SK-N-SH treated with all-trans-retinoic acid at 6 μM for 48 hours (cell line): ENCODE measurements around the gene CAMK2A.

Experiments used
- ATAC-seq: fragments of 200-7000 bp; cut with Tn5 transposase; 3 replicates; pipeline ENCODE4 v1.9.1; 2020; ENCODE audit warnings: mild to moderate bottlenecking, moderate library complexity
- ARNTL ChIP-seq: fragments of 450-650 bp; formaldehyde crosslinking; IDR thresholded peaks from 2 replicates; pipeline ENCODE4 v1.5.0; 2020; ENCODE audit warnings: low read depth, mild to moderate bottlenecking, moderate library complexity, borderline replicate concordance
- BACH2 ChIP-seq: fragments of 250-450 bp; sonication (Bioruptor Pico); IDR thresholded peaks from 2 replicates; pipeline ENCODE4 v1.9.0; 2021; ENCODE audit warnings: mild to moderate bottlenecking, borderline replicate concordance
- CSDC2 ChIP-seq: fragments of 250-450 bp; sonication (Bioruptor Pico); IDR thresholded peaks from 2 replicates; pipeline ENCODE4 v1.5.0; 2020; ENCODE audit warnings: mild to moderate bottlenecking, moderate library complexity
- ESRRG ChIP-seq: fragments of 250-450 bp; sonication (Bioruptor Pico); IDR thresholded peaks from 2 replicates; pipeline ENCODE4 v1.6.1; 2021; ENCODE audit warnings: mild to moderate bottlenecking
- GLIS3 ChIP-seq: fragments of 250-450 bp; sonication (Bioruptor Pico); IDR thresholded peaks from 2 replicates; pipeline ENCODE4 v1.5.0; 2020; ENCODE audit warnings: mild to moderate bottlenecking, moderate library complexity
- ISL1 ChIP-seq: fragments of 250-450 bp; sonication (Bioruptor Pico); IDR thresholded peaks from 2 replicates; pipeline ENCODE4 v2.1.2; 2022; ENCODE audit warnings: mild to moderate bottlenecking, moderate library complexity
- OSR1 ChIP-seq: fragments of 250-450 bp; sonication (Bioruptor Pico); IDR thresholded peaks from 2 replicates; pipeline ENCODE4 v1.8.0; 2022; ENCODE audit warnings: moderate library complexity, mild to moderate bottlenecking, inconsistent platforms
- POU6F1 ChIP-seq: fragments of 250-450 bp; sonication (Bioruptor Pico); IDR thresholded peaks from 2 replicates; pipeline ENCODE4 v1.8.0; 2021; ENCODE audit warnings: low read depth, mild to moderate bottlenecking, moderate library complexity, borderline replicate concordance
- PPARA ChIP-seq: fragments of 250-450 bp; sonication (Bioruptor Pico); IDR thresholded peaks from 2 replicates; pipeline ENCODE4 v1.5.0; 2020; ENCODE audit warnings: mild to moderate bottlenecking, borderline replicate concordance
- RARB ChIP-seq: fragments of 250-450 bp; sonication (Bioruptor Pico); IDR thresholded peaks from 2 replicates; pipeline ENCODE4 v1.8.0; 2021; ENCODE audit warnings: mild to moderate bottlenecking, moderate library complexity
- SNAI2 ChIP-seq: fragments of 250-450 bp; sonication (Bioruptor Pico); IDR thresholded peaks from 2 replicates; pipeline ENCODE4 v1.5.0; 2020; ENCODE audit warnings: mild to moderate bottlenecking, moderate library complexity
- TCF4 ChIP-seq: fragments of 250-450 bp; sonication (Bioruptor Pico); IDR thresholded peaks from 2 replicates; pipeline ENCODE4 v1.8.0; 2021; ENCODE audit warnings: mild to moderate bottlenecking, moderate library complexity, borderline replicate concordance
- TOX ChIP-seq: fragments of 250-450 bp; sonication (Bioruptor Pico); IDR thresholded peaks from 2 replicates; pipeline ENCODE4 v1.8.0; 2021; ENCODE audit warnings: mild to moderate bottlenecking, moderate library complexity, borderline replicate concordance
- TSHZ2 ChIP-seq: fragments of 250-450 bp; sonication (Bioruptor Pico); IDR thresholded peaks from 2 replicates; pipeline ENCODE4 v1.5.0; 2020; ENCODE audit warnings: mild to moderate bottlenecking, moderate library complexity
- ZC3H10 ChIP-seq: fragments of 250-450 bp; sonication (Bioruptor Pico); IDR thresholded peaks from 2 replicates; pipeline ENCODE4 v1.5.1; 2021; ENCODE audit warnings: mild to moderate bottlenecking, moderate library complexity
- ZFP30 ChIP-seq: fragments of 450-650 bp; formaldehyde crosslinking; IDR thresholded peaks from 2 replicates; pipeline ENCODE4 v1.5.0; 2022; ENCODE audit warnings: mild to moderate bottlenecking, moderate library complexity
- ZNF565 ChIP-seq: fragments of 450-650 bp; formaldehyde crosslinking; conservative IDR thresholded peaks from 2 replicates; pipeline ENCODE4 v1.5.0; 2020; ENCODE audit warnings: low read depth, mild to moderate bottlenecking, moderate library complexity
- ZNF70 ChIP-seq: fragments of 450-650 bp; formaldehyde crosslinking; IDR thresholded peaks from 2 replicates; pipeline ENCODE4 v1.5.0; 2020; ENCODE audit warnings: mild to moderate bottlenecking, moderate library complexity
- ZNF8 ChIP-seq: fragments of 450-650 bp; formaldehyde crosslinking; IDR thresholded peaks from 2 replicates; pipeline ENCODE4 v1.5.0; 2020; ENCODE audit warnings: mild to moderate bottlenecking, moderate library complexity

Gene CAMK2A

GRCh38 chr5:150211156-150212030 lies 78.2 kb downstream of the CAMK2A start:
- ATAC-seq, result no peak
- TF ChIP-seq OSR1 (CRISPR knock-in tag), result no peak
- no peak for TF ChIP-seq PPARA
- no peak for TF ChIP-seq BACH2 (CRISPR knock-in tag)
- TF ChIP-seq TSHZ2, result no peak
- TF ChIP-seq ZC3H10 (CRISPR knock-in tag), result no peak

GRCh38 chr5:150210644-150211043 lies 78.9 kb downstream of the CAMK2A start:
- no peak for TF ChIP-seq TSHZ2
- TF ChIP-seq ZNF8 (CRISPR knock-in tag), result no peak
- no peak for TF ChIP-seq ZNF565
- no peak for TF ChIP-seq POU6F1 (CRISPR knock-in tag)
- TF ChIP-seq ZFP30 (CRISPR knock-in tag), result no peak
- no peak for TF ChIP-seq ARNTL (CRISPR knock-in tag)
- TF ChIP-seq OSR1 (CRISPR knock-in tag), result no peak
- no peak for TF ChIP-seq ZNF70 (CRISPR knock-in tag)
- no peak for TF ChIP-seq ISL1 (CRISPR knock-in tag)
- no peak for TF ChIP-seq ZC3H10 (CRISPR knock-in tag)

GRCh38 chr5:150209099-150209635 lies 80.4 kb downstream of the CAMK2A start:
- ATAC-seq, result no peak; the same call in 2 of the 3 replicates
- TF ChIP-seq ARNTL (CRISPR knock-in tag) (no peak), ZNF70 (CRISPR knock-in tag) (no peak), BACH2 (CRISPR knock-in tag) (no peak), SNAI2 (no peak)

More at GRCh38 chr5:150210644-150211043, 78.9 kb downstream of the CAMK2A start:
- ATAC-seq, result no peak

- TF ChIP-seq ZC3H10 (CRISPR knock-in tag) (no peak), TOX (no peak), ZFP30 (CRISPR knock-in tag) (no peak), SNAI2 (no peak), TCF4 (no peak)
- ATAC-seq, result no peak
These were observed 81.1 kb downstream of the CAMK2A start for GRCh38 chr5:150208187-150209098.

GRCh38 chr5:150206779-150207115 lies 82.8 kb downstream of the CAMK2A start:
- TF ChIP-seq POU6F1 (CRISPR knock-in tag) (no peak), ZC3H10 (CRISPR knock-in tag) (no peak), PPARA (no peak), TOX (no peak), CSDC2 (CRISPR knock-in tag) (no peak), ISL1 (CRISPR knock-in tag) (no peak), RARB (CRISPR knock-in tag) (no peak), OSR1 (CRISPR knock-in tag) (no peak), ESRRG (CRISPR knock-in tag) (no peak), ZNF565 (no peak), TCF4 (no peak), ARNTL (CRISPR knock-in tag) (no peak), GLIS3 (CRISPR knock-in tag) (no peak)
- ATAC-seq, result no peak
